ENCODE data around the gene SERTAD2.

SERTAD2 gene

DNA sequence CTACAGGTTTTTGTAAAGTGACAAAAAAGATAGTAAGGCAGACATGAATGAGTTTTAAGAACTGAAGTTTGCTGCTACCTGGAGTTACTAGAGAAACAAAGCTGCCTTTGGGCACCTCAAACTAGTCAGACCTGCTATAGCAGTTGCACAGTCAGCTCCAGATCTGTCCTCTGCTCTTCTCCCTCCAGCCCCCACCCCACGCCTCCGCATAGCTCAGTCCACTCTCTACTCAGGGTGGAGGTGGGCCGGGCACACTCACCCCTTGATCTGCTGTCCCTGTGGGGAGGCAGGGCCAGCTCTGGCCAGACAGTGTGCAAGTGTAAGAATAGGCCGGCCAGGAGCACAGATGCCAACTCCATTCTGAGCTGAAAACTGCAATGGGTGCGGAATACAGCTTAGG, 4.1 kb downstream of the SERTAD2 start:
- TF ChIP-seq, protein P1, sequence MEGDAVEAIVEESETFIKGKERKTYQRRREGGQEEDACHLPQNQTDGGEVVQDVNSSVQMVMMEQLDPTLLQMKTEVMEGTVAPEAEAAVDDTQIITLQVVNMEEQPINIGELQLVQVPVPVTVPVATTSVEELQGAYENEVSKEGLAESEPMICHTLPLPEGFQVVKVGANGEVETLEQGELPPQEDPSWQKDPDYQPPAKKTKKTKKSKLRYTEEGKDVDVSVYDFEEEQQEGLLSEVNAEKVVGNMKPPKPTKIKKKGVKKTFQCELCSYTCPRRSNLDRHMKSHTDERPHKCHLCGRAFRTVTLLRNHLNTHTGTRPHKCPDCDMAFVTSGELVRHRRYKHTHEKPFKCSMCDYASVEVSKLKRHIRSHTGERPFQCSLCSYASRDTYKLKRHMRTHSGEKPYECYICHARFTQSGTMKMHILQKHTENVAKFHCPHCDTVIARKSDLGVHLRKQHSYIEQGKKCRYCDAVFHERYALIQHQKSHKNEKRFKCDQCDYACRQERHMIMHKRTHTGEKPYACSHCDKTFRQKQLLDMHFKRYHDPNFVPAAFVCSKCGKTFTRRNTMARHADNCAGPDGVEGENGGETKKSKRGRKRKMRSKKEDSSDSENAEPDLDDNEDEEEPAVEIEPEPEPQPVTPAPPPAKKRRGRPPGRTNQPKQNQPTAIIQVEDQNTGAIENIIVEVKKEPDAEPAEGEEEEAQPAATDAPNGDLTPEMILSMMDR (IDR thresholded peaks at IDR 0.05; ENCODE audit: low read depth, low read length), result no peak
- no peak for TF ChIP-seq EZH2phosphoT487 (IDR thresholded peaks at IDR 0.05; ENCODE audit: low read depth)
- no peaks in the 10 kb centered on the region for H3K36me3 ChIP-seq (replicated peaks; ENCODE audit: low read depth, low read length)
- no peak overlapping the region for H3K27ac ChIP-seq (ENCODE audit: low read length)
- H3K4me2 ChIP-seq (ENCODE audit: low read length), result 0 out of 2 replicates have a peak overlapping the region, but pooled peaks have one; percentile 15
- H2AFZ ChIP-seq (ENCODE audit: low read depth, low read length), result no peak overlapping the region
- H3K79me2 ChIP-seq (ENCODE audit: low read length), result peaks cover 88% of the 10 kb centered on the region
- H4K20me1 ChIP-seq (ENCODE audit: insufficient read depth, low read length), result peaks cover 79% of the 10 kb centered on the region
- H3K4me3 ChIP-seq (ENCODE audit: low read length), result no peak overlapping the region
- no peak overlapping the region for H3K9ac ChIP-seq (ENCODE audit: low read length)
- H3K27me3 ChIP-seq (ENCODE audit: low read depth, low read length), result no peaks in the 10 kb centered on the region
- H3K4me1 ChIP-seq (ENCODE audit: low read length), result peaks cover 69% of the 10 kb centered on the region
- no peaks in the 10 kb centered on the region for H3K9me3 ChIP-seq (ENCODE audit: insufficient read depth, low read length)

DNA sequence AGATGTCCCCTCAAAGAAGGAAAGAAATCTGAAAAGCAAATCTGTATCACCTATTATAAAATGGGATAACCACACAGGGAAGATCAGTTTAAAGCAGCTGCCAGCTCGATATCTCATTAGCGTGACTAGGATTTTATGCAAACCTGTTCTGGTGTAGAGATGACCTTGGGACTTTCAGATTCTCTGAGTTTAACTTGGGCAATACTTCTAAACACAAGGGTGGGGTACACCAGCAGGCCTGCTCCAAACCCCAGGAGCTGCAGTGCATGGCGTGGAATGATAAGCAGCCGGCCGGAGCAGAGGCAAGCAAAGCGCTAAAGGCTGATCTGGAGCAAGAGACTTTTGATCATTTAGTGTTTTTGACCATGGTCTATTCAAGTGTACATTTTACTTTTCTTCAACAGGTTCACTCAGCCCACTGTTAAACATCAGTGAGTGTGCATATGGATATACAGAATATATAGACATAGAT, 4.7 kb downstream of the SERTAD2 start:
- Histone ChIP-seq H3K4me3 (ENCODE audit: low read length) (no peak overlapping the region), H2AFZ (ENCODE audit: low read depth, low read length) (no peak overlapping the region), H3K79me2 (ENCODE audit: low read length) (peaks cover 93% of the 10 kb centered on the region), H3K27ac (ENCODE audit: low read length) (no peak overlapping the region), H3K4me1 (ENCODE audit: low read length) (peaks cover 74% of the 10 kb centered on the region), H4K20me1 (ENCODE audit: insufficient read depth, low read length) (peaks cover 85% of the 10 kb centered on the region), H3K27me3 (ENCODE audit: low read depth, low read length) (no peaks in the 10 kb centered on the region), H3K36me3 (replicated peaks; ENCODE audit: low read depth, low read length) (no peaks in the 10 kb centered on the region), H3K9me3 (ENCODE audit: insufficient read depth, low read length) (no peaks in the 10 kb centered on the region), H3K9ac (ENCODE audit: low read length) (no peak overlapping the region), H3K4me2 (ENCODE audit: low read length) (peak overlapping the region; percentile 15)
- no peak for TF ChIP-seq EZH2phosphoT487 (IDR thresholded peaks at IDR 0.05; ENCODE audit: low read depth)
- TF ChIP-seq, protein P1 (IDR thresholded peaks at IDR 0.05; ENCODE audit: low read depth, low read length), result no peak

DNA sequence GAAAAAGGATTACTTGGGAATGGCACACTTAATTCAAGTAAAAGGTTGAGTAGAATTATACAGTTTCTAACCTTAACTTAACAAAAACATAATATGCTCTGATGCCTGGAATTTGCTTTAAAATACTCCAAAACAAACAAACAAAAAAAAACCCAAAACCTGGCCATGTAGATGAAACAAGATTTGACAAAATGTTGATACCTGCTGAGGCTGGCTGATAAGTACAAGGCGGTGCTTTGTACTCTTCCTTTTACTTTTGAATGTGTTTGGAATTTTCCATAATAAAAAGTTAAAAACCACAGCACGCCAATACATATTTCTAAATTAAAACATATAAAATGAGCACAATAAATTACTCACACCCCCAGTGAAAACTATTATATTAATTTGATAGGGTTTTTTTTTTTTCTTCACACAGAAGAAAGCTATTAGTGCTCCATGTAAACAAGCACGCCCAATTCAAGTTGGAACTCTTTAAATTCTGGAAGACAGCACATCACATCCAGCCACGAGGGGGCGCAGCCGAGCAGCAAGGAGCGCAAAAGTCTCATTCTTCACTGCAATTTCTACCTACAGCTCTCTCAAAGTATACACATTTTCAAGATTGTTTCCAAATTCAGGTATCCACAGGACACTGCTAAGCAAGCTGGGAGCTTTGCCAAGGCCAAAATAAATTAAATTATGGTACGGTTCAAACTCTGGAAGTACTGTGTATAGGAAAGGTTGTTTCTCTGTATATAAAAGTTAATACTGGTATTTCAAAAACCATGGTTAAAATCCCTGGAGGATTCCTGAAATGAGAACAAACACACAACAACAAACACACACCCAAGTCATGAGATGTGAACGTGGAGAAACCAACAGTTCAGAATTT, 7.5 kb downstream of the SERTAD2 start:
- no peaks in the 10 kb centered on the region for H3K27me3 ChIP-seq (ENCODE audit: low read depth, low read length)
- peaks cover 97% of the 10 kb centered on the region for H3K79me2 ChIP-seq (ENCODE audit: low read length)
- peaks cover 94% of the 10 kb centered on the region for H4K20me1 ChIP-seq (ENCODE audit: insufficient read depth, low read length)
- no peaks in the 10 kb centered on the region for H3K9me3 ChIP-seq (ENCODE audit: insufficient read depth, low read length)
- H3K9ac ChIP-seq (ENCODE audit: low read length), result no peak overlapping the region
- H3K4me1 ChIP-seq (ENCODE audit: low read length), result peaks cover 80% of the 10 kb centered on the region
- no peaks in the 10 kb centered on the region for H3K36me3 ChIP-seq (replicated peaks; ENCODE audit: low read depth, low read length)
- no peak for TF ChIP-seq EZH2phosphoT487 (IDR thresholded peaks at IDR 0.05; ENCODE audit: low read depth)
- TF ChIP-seq, protein P1 (IDR thresholded peaks at IDR 0.05; ENCODE audit: low read depth, low read length), result peak; percentile 95
- H3K4me2 ChIP-seq (ENCODE audit: low read length), result no peak overlapping the region
- H3K27ac ChIP-seq (ENCODE audit: low read length), result no peak overlapping the region
- H3K4me3 ChIP-seq (ENCODE audit: low read length), result no peak overlapping the region
- no peak overlapping the region for H2AFZ ChIP-seq (ENCODE audit: low read depth, low read length)

Data from OCI-LY3 (cell line).